Psoas muscle (tissue), 8 donors: Measurements from ENCODE around the gene TMEM108. TPM values are rescaled to one million over a fixed set of nuclear protein-coding genes. Genes with fewer than 3 reads are reported as not detected.

Experiments
- ATAC-seq, 4 donors: fragments of 200-7000 bp; cut with Tn5 transposase; one replicate each; pipeline ENCODE4 v1.9.1; 2020; ENCODE audit warnings: moderate library complexity in 3 of 4, mild to moderate bottlenecking in 2 of 4
- DNase-seq, 2 donors: peaks; one replicate each; pipeline ENCODE4 v3.0.0-alpha.2; 2020
- H3K27ac ChIP-seq: fragments of 200-600 bp; one replicate; pipeline ENCODE4 v1.8.0; 2022
- H3K27me3 ChIP-seq, 3 donors: fragments of 200-600 bp in 1 of 3; one replicate each; pipeline versions ENCODE4 v1.6.1 to v1.8.0; 2013 to 2022; ENCODE audit warnings: low read length in 2 of 3, mild to moderate bottlenecking in 2 of 3, moderate library complexity in 1 of 3; ENCODE audit not compliant: insufficient read depth in 3 of 3
- H3K36me3 ChIP-seq, 2 donors: fragments of 200-600 bp in 1 of 2; one replicate each; pipeline versions ENCODE4 v1.6.1 to v1.8.0; 2013 to 2022; ENCODE audit warnings: low read depth in 1 of 2, mild to moderate bottlenecking in 1 of 2, moderate library complexity in 1 of 2; ENCODE audit not compliant: insufficient read depth in 1 of 2
- H3K4me1 ChIP-seq: fragments of 200-600 bp; one replicate; pipeline ENCODE4 v1.8.0; 2022
- H3K4me3 ChIP-seq: fragments of 200-600 bp; one replicate; pipeline ENCODE4 v1.8.0; 2022; ENCODE audit warnings: mild to moderate bottlenecking
- H3K9me3 ChIP-seq: fragments of 200-600 bp; one replicate; pipeline ENCODE4 v1.8.0; 2022
- CTCF ChIP-seq: fragments of 200-600 bp; IDR thresholded peaks from one replicate; pipeline ENCODE4 v1.8.0; 2022; ENCODE audit warnings: antibody characterized with exemption
- WGBS, 3 donors: extraction: QIAGEN DNeasy Blood & Tissue Kit; methylation state at CpG; one replicate each; pipeline versions ENCODE4 v1.1.6 to v1.1.7; 2013; 5-methylcytosine and 5-hydroxymethylcytosine counted together
- intact Hi-C, 2 donors: fragments of 100-400 bp; cut with DNase I; formaldehyde crosslinking; loops; one replicate each; pipeline versions ENCODE4 v1.11.0 to v1.14.2; 2022
- polyA plus RNA-seq, 3 donors: library from polyadenylated mRNA; stranded (reverse); fragments of 200-250 nt; gene quantifications; one replicate each; pipeline ENCODE4 v1.2.3, GENCODE V29; 2013
- total RNA-seq, 4 donors: library from RNA; stranded (reverse); fragmentation: NEBNext Ultra II Directional in 2 of 4; extraction: Animal tissue kit (Norgen Biotek cat#: 25700) in 2 of 4; gene quantifications; one replicate each; pipeline versions ENCODE4 v1.2.1 to v1.2.4, GENCODE V29; 2021 to 2023
- donor health status: healthy with polysubstance abuse.
- donor health status: DM: no; HTN: no; CAD: no; lungs with moderate emphysema.
- donor health status: Bipolar disorder and iron deficiency.
- donor health status: healthy.
- donor health status: DM: yes; HTN: yes; CAD: no.
- donor health status: DM: no; HTN: no; CAD: no.
- donor health status: DM: no; HTN: no; CAD: no.
- donor health status: DM: yes; HTN: yes; CAD: no.

TMEM108 gene
- total and polyA plus RNA-seq, 7 donors, result 2.4 to 10.5 (median 6.5) TPM

GRCh38 chr3:133419151-133419909 is 381.1 kb downstream of the TMEM108 start:
- no peaks in the 10 kb centered on the region for H3K4me1 ChIP-seq
- H3K9me3 ChIP-seq, result no peaks in the 10 kb centered on the region
- no peaks in the 10 kb centered on the region for H3K36me3 ChIP-seq
- no peak overlapping the region for H3K4me3 ChIP-seq
- H3K27ac ChIP-seq, result no peak overlapping the region
- peaks cover 0 to 11% (median 0%) of the 10 kb centered on the region in 3 donors for H3K27me3 ChIP-seq
- DNase-seq, result no peak
- ATAC-seq, result no peak
- no peak for TF ChIP-seq CTCF
- 86 to 93% (median 89%) methylated on average over 15 of the region's 15 CpGs for WGBS, 3 donors
- intact Hi-C loops, result no loop called here

- Histone ChIP-seq H3K27me3 (no peaks in the 10 kb centered on the region), H3K27ac (no peak overlapping the region), H3K9me3 (no peaks in the 10 kb centered on the region), H3K4me3 (no peak overlapping the region), H3K36me3 (no peaks in the 10 kb centered on the region), H3K4me1 (no peaks in the 10 kb centered on the region)
- 72 to 81% (median 78%) methylated on average over 9 of the region's 9 CpGs for WGBS, 3 donors
- intact Hi-C loops, result loop anchor here (2.0 to 5.0 kb wide), 3 partner anchors 38 to 692 kb away; no protein-coding TSS in a partner anchor
- TF ChIP-seq CTCF, result no peak
- ATAC-seq (no peak), DNase-seq (no peak)
Measured at GRCh38 chr3:133424937-133425869, 387.0 kb downstream of the TMEM108 start.

- DNase-seq (no peak), ATAC-seq (no peak)
- Histone ChIP-seq H3K27ac (no peak overlapping the region), H3K4me3 (no peak overlapping the region), H3K27me3 (no peaks in the 10 kb centered on the region), H3K4me1 (no peaks in the 10 kb centered on the region), H3K36me3 (no peaks in the 10 kb centered on the region), H3K9me3 (no peaks in the 10 kb centered on the region)
- WGBS, 3 donors, result 69 to 72% (median 71%) methylated on average over 3 of the region's 3 CpGs
- intact Hi-C loops, result loop anchor here (2.0 kb wide), 2 partner anchors 385 to 693 kb away; no protein-coding TSS in a partner anchor
- no peak for TF ChIP-seq CTCF
Measured at GRCh38 chr3:133425898-133426297, 387.7 kb downstream of the TMEM108 start.

GRCh38 chr3:133426721-133427120 is 388.5 kb downstream of the TMEM108 start:
- Histone ChIP-seq H3K36me3 (no peaks in the 10 kb centered on the region), H3K27me3 (no peaks in the 10 kb centered on the region), H3K4me3 (no peak overlapping the region), H3K9me3 (no peaks in the 10 kb centered on the region), H3K4me1 (no peaks in the 10 kb centered on the region), H3K27ac (no peak overlapping the region)
- WGBS, 3 donors, result 70 to 76% (median 75%) methylated on average over 2 of the region's 2 CpGs
- intact Hi-C loops, result no loop called here
- DNase-seq (no peak), ATAC-seq (no peak)
- no peak for TF ChIP-seq CTCF
